Naive thymus-derived CD4-positive, alpha-beta T cell (primary cell): ENCODE data around the gene GAD1. TPM values are rescaled to one million over a fixed set of nuclear protein-coding genes. Genes with fewer than 3 reads are reported as not detected.

Experiments used
- ATAC-seq: fragments of 150-1000 bp; cut with Tn5 transposase; 2 replicates; pipeline ENCODE4 v1.10.0; 2021; ENCODE audit warnings: mild to moderate bottlenecking, moderate library complexity
- CTCF ChIA-PET: fragments of 350-600 bp; sonication (Branson Sonifier 250); formaldehyde crosslinking; loops from one replicate; lab custom pipeline; 2021; ENCODE audit warnings: antibody characterized with exemption; lab: Charles Lee
- POLR2A ChIA-PET: fragments of 350-600 bp; sonication (Branson Sonifier 250); formaldehyde crosslinking; loops from one replicate; lab custom pipeline; 2021; ENCODE audit warnings: antibody characterized with exemption, inconsistent platforms; lab: Charles Lee
- DNase-seq, 9 donors: peaks; one replicate each; pipeline versions ENCODE4 v3.0.0 to v3.0.0-alpha.2; 2020 to 2022; ENCODE audit warnings: mixed read lengths in 1 of 9
- H3K27ac ChIP-seq: one replicate; pipeline ENCODE4 v1.7.0; 2013; ENCODE audit warnings: mild to moderate bottlenecking, low read depth, low read length, moderate library complexity
- H3K27me3 ChIP-seq, 2 donors: one replicate each; pipeline ENCODE4 v1.7.0; 2013; ENCODE audit warnings: low read length in 2 of 2, mild to moderate bottlenecking in 2 of 2, moderate library complexity in 2 of 2; ENCODE audit not compliant: control insufficient read depth in 2 of 2, insufficient read depth in 2 of 2
- H3K36me3 ChIP-seq, 3 experiments: 1 replicate in 2 of 3; 2 replicates in 1 of 3; pipeline ENCODE4 v1.7.0; 2013; ENCODE audit warnings: low read length in 3 of 3, mild to moderate bottlenecking in 3 of 3, moderate library complexity in 1 of 3; ENCODE audit not compliant: insufficient read depth in 3 of 3, control insufficient read depth in 2 of 3
- H3K4me1 ChIP-seq, 2 donors: one replicate each; pipeline ENCODE4 v1.7.0; 2013; ENCODE audit warnings: low read length in 2 of 2, mild to moderate bottlenecking in 2 of 2, moderate library complexity in 1 of 2; ENCODE audit not compliant: control insufficient read depth in 2 of 2, insufficient read depth in 2 of 2
- H3K4me3 ChIP-seq: 2 replicates; pipeline ENCODE4 v1.7.0; 2013; ENCODE audit warnings: mild to moderate bottlenecking, low read length
- H3K9me3 ChIP-seq, 3 experiments: 1 replicate in 2 of 3; 2 replicates in 1 of 3; pipeline ENCODE4 v1.7.0; 2013; ENCODE audit warnings: low read length in 3 of 3; ENCODE audit not compliant: control insufficient read depth in 2 of 3
- H3K27ac Mint-ChIP-seq, 9 donors: one replicate each; pipeline ENCODE4 v1.8.0; 2020 to 2022; ENCODE audit warnings: mixed read lengths in 9 of 9, mild to moderate bottlenecking in 8 of 9, moderate library complexity in 5 of 9, inconsistent platforms in 2 of 9
- H3K27me3 Mint-ChIP-seq, 5 donors: one replicate each; pipeline ENCODE4 v1.8.0; 2021 to 2022; ENCODE audit warnings: mixed read lengths in 5 of 5, mild to moderate bottlenecking in 1 of 5
- H3K36me3 Mint-ChIP-seq, 5 donors: one replicate each; pipeline ENCODE4 v1.8.0; 2020 to 2022; ENCODE audit warnings: mixed read lengths in 5 of 5, mild to moderate bottlenecking in 3 of 5, inconsistent platforms in 1 of 5
- H3K4me1 Mint-ChIP-seq, 7 donors: one replicate each; pipeline ENCODE4 v1.8.0; 2020 to 2022; ENCODE audit warnings: mixed read lengths in 7 of 7, mild to moderate bottlenecking in 3 of 7, inconsistent platforms in 1 of 7
- H3K4me3 Mint-ChIP-seq, 10 donors: one replicate each; pipeline ENCODE4 v1.8.0; 2020 to 2022; ENCODE audit warnings: mild to moderate bottlenecking in 10 of 10, mixed read lengths in 10 of 10, moderate library complexity in 6 of 10, inconsistent platforms in 2 of 10
- H3K9me3 Mint-ChIP-seq, 11 donors: one replicate each; pipeline ENCODE4 v1.8.0; 2020 to 2022; ENCODE audit warnings: mixed read lengths in 11 of 11, mild to moderate bottlenecking in 4 of 11, inconsistent platforms in 1 of 11, moderate library complexity in 1 of 11
- intact Hi-C, 2 donors: fragments of 100-400 bp; cut with micrococcal nuclease; formaldehyde crosslinking; loops; one replicate each; pipeline ENCODE4 v1.15.1; 2023
- polyA plus RNA-seq, 2 donors: library from polyadenylated mRNA; unstranded; fragments of 300-500 nt; fragmentation: Illumina TruSeq; gene quantifications; one replicate each; pipeline ENCODE4 v1.2.3, GENCODE V29; 2021
- total RNA-seq, 6 experiments: library from RNA in 5 of 6; stranded (reverse) in 5 of 6; gene quantifications; 1 replicate in 5 of 6; 2 replicates in 1 of 6; pipeline ENCODE4 v1.2.3 and lab custom pipeline; 2021 to 2026

Gene GAD1
- total and polyA plus RNA-seq, 7 experiments from 2014 or later, result 3.6 TPM; not detected in 6

- Mint-ChIP-seq H3K27ac (peak overlapping the region in 1 of 9 donors; percentile 73), H3K27me3 (peaks cover 39 to 71% (median 51%) of the 10 kb centered on the region in 5 donors), H3K4me3 (peak overlapping the region in 1 of 10 donors; percentile 18), H3K4me1 (peaks cover 16 to 51% (median 36%) of the 10 kb centered on the region in 7 donors), H3K36me3 (no peaks in the 10 kb centered on the region), H3K9me3 (no peaks in the 10 kb centered on the region)
- ChIA-PET CTCF (interaction anchor here (0.7 to 6.2 kb wide), 19 partner anchors 9 to 488 kb away, joined by 3 to 54 read pairs (median 3); no protein-coding TSS in a partner anchor), POLR2A (no interaction called here)
- ATAC-seq, result no peak
- H3K27ac ChIP-seq, result no peak overlapping the region
- no peaks in the 10 kb centered on the region for H3K36me3 ChIP-seq
- intact Hi-C loops, result loop anchor here (1.0 to 10.0 kb wide), 7 partner anchors 76 to 1358 kb away; no protein-coding TSS in a partner anchor
- H3K9me3 ChIP-seq, result no peaks in the 10 kb centered on the region
- DNase-seq, result peak in 5 of 9 donors; percentile 45 to 57 (median 55)
- H3K4me3 ChIP-seq, result no peak overlapping the region
- peaks cover 23 to 30% of the 10 kb centered on the region in 2 donors for H3K27me3 ChIP-seq
- peaks cover 24 to 26% of the 10 kb centered on the region in 2 donors for H3K4me1 ChIP-seq
Measured at GRCh38 chr2:170812710-170813600, 3.7 kb upstream of the GAD1 start.

- Mint-ChIP-seq H3K27ac (peak overlapping the region in 1 of 9 donors; percentile 73), H3K4me1 (peaks cover 23 to 59% (median 44%) of the 10 kb centered on the region in 7 donors), H3K9me3 (peaks cover 0 to 3% (median 0%) of the 10 kb centered on the region in 11 donors), H3K27me3 (peaks cover 47 to 75% (median 59%) of the 10 kb centered on the region in 5 donors), H3K4me3 (peak overlapping the region in 7 of 10 donors; percentile 4 to 85 (median 42)), H3K36me3 (no peaks in the 10 kb centered on the region)
- Histone ChIP-seq H3K27ac (no peak overlapping the region), H3K4me1 (peaks cover 30 to 32% of the 10 kb centered on the region in 2 donors), H3K27me3 (peaks cover 24 to 32% of the 10 kb centered on the region in 2 donors), H3K36me3 (no peaks in the 10 kb centered on the region), H3K9me3 (no peaks in the 10 kb centered on the region), H3K4me3 (no peak overlapping the region)
- ATAC-seq (no peak), DNase-seq (peak in 5 of 9 donors; percentile 13 to 33 (median 26))
- ChIA-PET POLR2A (no interaction called here), CTCF (interaction anchor here (0.5 to 6.2 kb wide), 10 partner anchors 8 to 577 kb away, joined by 3 to 54 read pairs (median 4); no protein-coding TSS in a partner anchor)
- intact Hi-C loops, result loop anchor here (1.0 to 10.0 kb wide), 7 partner anchors 43 to 1359 kb away; no protein-coding TSS in a partner anchor
Measured at GRCh38 chr2:170813611-170814532, 2.8 kb upstream of the GAD1 start.

- H3K9me3 ChIP-seq, result no peaks in the 10 kb centered on the region
- H3K27ac ChIP-seq, result no peak overlapping the region
- CTCF ChIA-PET, result interaction anchor here (0.5 to 6.2 kb wide), 5 partner anchors 34 to 453 kb away, joined by 3 to 54 read pairs (median 4); no protein-coding TSS in a partner anchor
- Mint-ChIP-seq H3K27me3 (peaks cover 55 to 75% (median 63%) of the 10 kb centered on the region in 5 donors), H3K9me3 (peaks cover 0 to 3% (median 0%) of the 10 kb centered on the region in 11 donors), H3K4me3 (peak overlapping the region in 8 of 10 donors; percentile 35 to 86 (median 78)), H3K4me1 (peaks cover 23 to 67% (median 47%) of the 10 kb centered on the region in 7 donors), H3K36me3 (no peaks in the 10 kb centered on the region), H3K27ac (peak overlapping the region in 3 of 9 donors; percentile 25 to 73 (median 32))
- no peak overlapping the region for H3K4me3 ChIP-seq
- ATAC-seq (no peak), DNase-seq (no peak)
- POLR2A ChIA-PET, result interaction anchor here (0.6 kb wide), 1 partner anchor 47 kb away, joined by 5 read pairs; no protein-coding TSS in a partner anchor
- H3K4me1 ChIP-seq, result peaks cover 31 to 35% of the 10 kb centered on the region in 2 donors
- intact Hi-C loops, result loop anchor here (1.0 to 10.0 kb wide), 14 partner anchors 43 to 1360 kb away; partner anchors contain the start of genes SP5 (in 2 of the 2) and DLX1 (in 1 of the 2)
- no peaks in the 10 kb centered on the region for H3K36me3 ChIP-seq
- H3K27me3 ChIP-seq, result peaks cover 29 to 38% of the 10 kb centered on the region in 2 donors
Measured at GRCh38 chr2:170814533-170815230, 2.0 kb upstream of the GAD1 start.

DNA sequence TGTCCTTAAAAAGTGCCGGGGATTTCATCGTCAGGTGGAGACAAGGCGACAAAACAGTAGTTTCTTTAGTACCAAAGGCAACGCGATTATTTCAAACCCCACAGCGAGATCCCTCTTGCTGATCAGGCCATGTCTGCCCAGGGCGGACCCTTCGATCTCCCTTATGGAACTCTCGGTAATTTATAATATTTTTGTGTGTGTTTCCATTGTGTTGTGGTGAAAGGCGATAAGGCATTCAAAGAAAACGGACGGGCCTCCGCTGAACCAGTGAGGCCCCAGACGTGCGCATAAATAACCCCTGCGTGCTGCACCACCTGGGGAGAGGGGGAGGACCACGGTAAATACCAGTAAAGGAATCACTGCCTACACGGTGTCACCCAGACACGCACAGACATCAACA lies 1.4 kb upstream of the GAD1 start:
- ChIA-PET POLR2A (no interaction called here), CTCF (interaction anchor here (0.6 to 6.2 kb wide), 5 partner anchors 35 to 446 kb away, joined by 3 to 54 read pairs (median 3); no protein-coding TSS in a partner anchor)
- Histone ChIP-seq H3K4me1 (peaks cover 31 to 41% of the 10 kb centered on the region in 2 donors), H3K4me3 (peak overlapping the region; percentile 54), H3K27ac (no peak overlapping the region), H3K36me3 (no peaks in the 10 kb centered on the region), H3K9me3 (no peaks in the 10 kb centered on the region), H3K27me3 (peaks cover 29 to 44% of the 10 kb centered on the region in 2 donors)
- no peak for ATAC-seq
- Mint-ChIP-seq H3K27ac (peak overlapping the region in 1 of 9 donors; percentile 79), H3K4me1 (peaks cover 24 to 72% (median 50%) of the 10 kb centered on the region in 7 donors), H3K36me3 (no peaks in the 10 kb centered on the region), H3K27me3 (peaks cover 61 to 79% (median 66%) of the 10 kb centered on the region in 5 donors), H3K9me3 (peaks cover 0 to 3% (median 0%) of the 10 kb centered on the region in 11 donors), H3K4me3 (peak overlapping the region; percentile 59 to 86 (median 74))
- intact Hi-C loops, result loop anchor here (1.0 to 10.0 kb wide), 10 partner anchors 98 to 1361 kb away; partner anchors contain the start of genes SP5 (in 2 of the 2) and DLX1 (in 1 of the 2)
- peak in 1 of 9 donors; percentile 9 for DNase-seq

- Histone ChIP-seq H3K4me1 (peaks cover 37 to 48% of the 10 kb centered on the region in 2 donors), H3K27ac (no peak overlapping the region), H3K4me3 (peak overlapping the region; percentile 54), H3K9me3 (no peaks in the 10 kb centered on the region), H3K27me3 (peaks cover 30 to 44% of the 10 kb centered on the region in 2 donors), H3K36me3 (no peaks in the 10 kb centered on the region)
- intact Hi-C loops, result loop anchor here (1.0 to 10.0 kb wide), 14 partner anchors 45 to 1361 kb away; partner anchors contain the start of genes SP5 (in 2 of the 2), DLX1 (in 1 of the 2), ERICH2 (in 1 of the 2) and GORASP2 (in 1 of the 2)
- ATAC-seq (peak; percentile 68), DNase-seq (peak in 8 of 9 donors; percentile 33 to 70 (median 58))
- peaks cover 30 to 78% (median 56%) of the 10 kb centered on the region in 7 donors for H3K4me1 Mint-ChIP-seq
- peaks cover 0 to 4% (median 0%) of the 10 kb centered on the region in 5 donors for H3K36me3 Mint-ChIP-seq
- H3K27ac Mint-ChIP-seq, result peak overlapping the region in 2 of 9 donors; percentile 56 to 79
- peaks cover 67 to 84% (median 73%) of the 10 kb centered on the region in 5 donors for H3K27me3 Mint-ChIP-seq
- H3K9me3 Mint-ChIP-seq, result peaks cover 0 to 3% (median 0%) of the 10 kb centered on the region in 11 donors
- ChIA-PET CTCF (interaction anchor here (0.6 to 6.2 kb wide), 8 partner anchors 10 to 446 kb away, joined by 3 to 54 read pairs (median 3); no protein-coding TSS in a partner anchor), POLR2A (no interaction called here)
- H3K4me3 Mint-ChIP-seq, result peak overlapping the region; percentile 59 to 86 (median 74)
Measured at GRCh38 chr2:170815746-170816503, 762 bp upstream of the GAD1 start.
